AG10803 (cell line): ENCODE data around the gene FOXRED2.
A peak's percentile ranks its signal among the peaks of the same experiment; 100 is the strongest.

Experiments
- DNase-seq: peaks from one replicate; pipeline ENCODE4 v3.0.0; 2010; ENCODE audit warnings: low read depth
- H3K4me3 ChIP-seq: 2 replicates; pipeline ENCODE4 v1.5.1; 2011; ENCODE audit warnings: mild to moderate bottlenecking, low read length, control low read depth
- CTCF ChIP-seq: conservative IDR thresholded peaks from 2 replicates; pipeline ENCODE4 v1.5.1; 2011; ENCODE audit warnings: mild to moderate bottlenecking, low read length, control low read depth, inconsistent platforms

FOXRED2 gene

GRCh38 chr22:36512991-36513390 lies 6.2 kb upstream of the FOXRED2 start:
- DNase-seq, result no peak
- TF ChIP-seq CTCF, result no peak
- no peak overlapping the region for H3K4me3 ChIP-seq

- no peak for TF ChIP-seq CTCF
- no peak for DNase-seq
- no peak overlapping the region for H3K4me3 ChIP-seq
Observed at GRCh38 chr22:36512333-36512732, 5.5 kb upstream of the FOXRED2 start.

- TF ChIP-seq CTCF, result peak; percentile 76
- DNase-seq, result peak; percentile 48
- H3K4me3 ChIP-seq, result no peak overlapping the region
Observed at GRCh38 chr22:36510966-36511881, 4.4 kb upstream of the FOXRED2 start.

GRCh38 chr22:36510384-36510783 lies 3.5 kb upstream of the FOXRED2 start:
- H3K4me3 ChIP-seq, result no peak overlapping the region
- DNase-seq, result peak; percentile 3
- TF ChIP-seq CTCF, result no peak

- peak overlapping the region; percentile 64 for H3K4me3 ChIP-seq
- no peak for DNase-seq
- TF ChIP-seq CTCF, result no peak
Observed at GRCh38 chr22:36507518-36508010, 724 bp upstream of the FOXRED2 start.

GRCh38 chr22:36505998-36506635 lies 723 bp downstream of the FOXRED2 start:
- H3K4me3 ChIP-seq, result peak overlapping the region; percentile 64
- TF ChIP-seq CTCF, result no peak
- no peak for DNase-seq
